ENCODE measurements around the gene CLCN6.
"Not testable (repeated sequence)": the region's sequence is repeated elsewhere in the genome, so short reads cannot be mapped to it uniquely, and the experiment has no call there.

The CLCN6 gene

DNA sequence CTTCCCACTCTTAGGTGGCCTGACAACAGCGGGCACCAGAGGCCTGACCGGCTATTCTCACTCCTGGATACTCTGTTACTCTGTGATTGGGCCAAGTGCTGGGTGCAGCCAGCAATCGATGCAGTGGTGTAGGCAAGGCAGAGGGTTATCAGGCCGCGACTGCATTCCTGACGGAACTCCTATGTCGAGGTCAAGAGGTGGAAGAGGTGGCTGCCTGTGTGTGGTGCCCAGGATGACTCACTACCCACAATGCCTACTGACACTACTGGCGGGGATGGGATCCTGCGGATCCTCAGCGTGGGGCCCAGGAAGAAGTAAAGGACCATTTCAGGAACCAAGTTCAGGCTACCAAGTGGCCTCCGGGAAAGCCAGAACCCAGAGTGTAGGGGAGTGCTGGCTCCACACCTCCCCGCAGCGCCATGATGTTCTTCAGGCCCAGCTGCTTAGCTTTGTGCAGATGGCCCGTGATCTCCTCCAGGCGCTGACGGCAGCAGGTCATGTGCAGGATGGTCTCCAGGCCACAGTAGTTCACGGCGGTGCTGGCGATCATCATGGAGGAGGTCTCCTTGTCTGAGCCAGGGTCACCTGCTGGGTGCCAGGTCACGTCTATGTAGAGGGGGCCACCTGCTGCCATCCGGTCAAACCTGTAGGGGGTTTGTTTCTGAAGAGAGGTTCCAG, 5.1 kb upstream of the CLCN6 start:
- no peaks in the 10 kb centered on the region for H3K36me3 ChIP-seq

DNA sequence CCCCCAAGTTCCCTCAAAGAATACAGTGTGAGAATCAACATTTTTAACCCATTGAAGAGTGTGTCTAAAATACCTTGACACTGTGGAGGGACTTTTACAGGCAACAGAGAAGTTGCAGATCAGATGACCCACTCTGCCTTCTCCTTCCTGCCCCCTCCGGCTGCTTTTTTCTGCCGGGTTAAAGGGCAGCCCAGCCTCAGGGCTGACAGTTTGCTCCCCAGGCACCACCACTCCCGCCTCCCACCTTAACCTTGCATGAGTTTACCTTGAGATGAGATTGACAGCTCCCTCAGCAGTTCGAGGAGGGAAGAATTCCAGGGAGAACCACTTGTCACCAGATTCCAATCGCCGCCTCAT, 3.4 kb upstream of the CLCN6 start:
- Histone ChIP-seq H3K9me3 (no peaks in the 10 kb centered on the region), H3K4me1 (0 out of 2 replicates have a peak, but pooled peaks cover 3% of the 10 kb centered on the region), H3K27me3 (no peaks in the 10 kb centered on the region), H3K4me3 (ENCODE audit: low read depth, low read length) (no peak overlapping the region), H3K36me3 (no peaks in the 10 kb centered on the region)
- TF ChIP-seq, protein P1, sequence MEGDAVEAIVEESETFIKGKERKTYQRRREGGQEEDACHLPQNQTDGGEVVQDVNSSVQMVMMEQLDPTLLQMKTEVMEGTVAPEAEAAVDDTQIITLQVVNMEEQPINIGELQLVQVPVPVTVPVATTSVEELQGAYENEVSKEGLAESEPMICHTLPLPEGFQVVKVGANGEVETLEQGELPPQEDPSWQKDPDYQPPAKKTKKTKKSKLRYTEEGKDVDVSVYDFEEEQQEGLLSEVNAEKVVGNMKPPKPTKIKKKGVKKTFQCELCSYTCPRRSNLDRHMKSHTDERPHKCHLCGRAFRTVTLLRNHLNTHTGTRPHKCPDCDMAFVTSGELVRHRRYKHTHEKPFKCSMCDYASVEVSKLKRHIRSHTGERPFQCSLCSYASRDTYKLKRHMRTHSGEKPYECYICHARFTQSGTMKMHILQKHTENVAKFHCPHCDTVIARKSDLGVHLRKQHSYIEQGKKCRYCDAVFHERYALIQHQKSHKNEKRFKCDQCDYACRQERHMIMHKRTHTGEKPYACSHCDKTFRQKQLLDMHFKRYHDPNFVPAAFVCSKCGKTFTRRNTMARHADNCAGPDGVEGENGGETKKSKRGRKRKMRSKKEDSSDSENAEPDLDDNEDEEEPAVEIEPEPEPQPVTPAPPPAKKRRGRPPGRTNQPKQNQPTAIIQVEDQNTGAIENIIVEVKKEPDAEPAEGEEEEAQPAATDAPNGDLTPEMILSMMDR (IDR thresholded peaks at IDR 0.05; ENCODE audit: low read depth, low read length) = no peak
- no peak for DNase-seq

More for the DNA sequence above, 5.1 kb upstream of the CLCN6 start:
- Histone ChIP-seq H3K4me3 (ENCODE audit: low read depth, low read length) (no peak overlapping the region), H3K27me3 (no peaks in the 10 kb centered on the region), H3K9me3 (no peaks in the 10 kb centered on the region), H3K4me1 (0 out of 2 replicates have a peak, but pooled peaks cover 3% of the 10 kb centered on the region)
- no peak for DNase-seq
- TF ChIP-seq, protein P1 (IDR thresholded peaks at IDR 0.05; ENCODE audit: low read depth, low read length) = no peak

DNA sequence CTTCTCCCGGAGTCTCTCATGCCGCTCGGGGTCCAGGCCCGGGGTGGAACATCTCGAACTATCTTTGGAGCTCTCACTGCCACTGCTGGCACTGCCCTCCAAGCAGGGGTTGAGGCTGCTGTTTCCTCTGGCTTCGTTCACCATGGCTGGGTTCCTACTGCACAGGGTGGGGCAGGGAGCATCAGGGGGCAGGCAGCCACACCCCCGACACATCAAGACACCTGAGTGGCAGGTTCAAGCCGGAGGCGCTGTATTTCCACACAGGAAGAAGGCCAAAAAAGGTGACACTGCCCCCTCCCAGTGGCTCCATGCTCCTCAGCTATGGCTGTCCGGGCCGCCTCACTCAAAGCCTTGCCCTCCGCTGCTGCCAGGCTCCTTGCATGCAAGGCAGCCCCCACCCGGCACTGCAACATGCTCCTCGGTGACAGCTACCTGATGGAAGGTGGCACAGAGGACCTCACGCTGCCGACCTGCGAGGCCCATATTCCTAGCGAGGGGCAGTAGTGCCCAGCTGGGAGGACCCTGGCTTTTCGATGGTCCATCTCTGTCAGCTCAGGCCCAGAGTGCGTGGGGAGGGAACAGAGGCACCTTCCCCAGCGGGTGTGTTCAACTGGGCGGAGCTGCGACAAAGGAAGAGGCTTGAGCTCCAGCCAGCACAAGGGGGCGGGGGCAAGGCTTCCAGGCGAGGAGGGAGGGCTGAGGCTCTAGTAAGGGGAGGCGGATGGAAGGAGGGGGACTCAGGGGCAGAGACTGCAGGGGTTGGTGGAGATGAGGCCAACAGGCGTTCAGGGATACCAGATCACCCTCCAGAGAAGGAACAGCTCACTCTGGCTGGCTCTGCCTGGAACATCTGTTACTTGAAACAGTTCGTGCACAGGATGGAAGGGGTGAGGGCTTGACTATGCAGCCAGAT, 2.8 kb upstream of the CLCN6 start:
- Histone ChIP-seq H3K4me1 (0 out of 2 replicates have a peak, but pooled peaks cover 3% of the 10 kb centered on the region), H3K9me3 (no peaks in the 10 kb centered on the region), H3K36me3 (no peaks in the 10 kb centered on the region), H3K4me3 (ENCODE audit: low read depth, low read length) (no peak overlapping the region), H3K27me3 (no peaks in the 10 kb centered on the region)
- peak; percentile 81 for DNase-seq
- TF ChIP-seq, protein P1 (IDR thresholded peaks at IDR 0.05; ENCODE audit: low read depth, low read length) = no peak

DNA sequence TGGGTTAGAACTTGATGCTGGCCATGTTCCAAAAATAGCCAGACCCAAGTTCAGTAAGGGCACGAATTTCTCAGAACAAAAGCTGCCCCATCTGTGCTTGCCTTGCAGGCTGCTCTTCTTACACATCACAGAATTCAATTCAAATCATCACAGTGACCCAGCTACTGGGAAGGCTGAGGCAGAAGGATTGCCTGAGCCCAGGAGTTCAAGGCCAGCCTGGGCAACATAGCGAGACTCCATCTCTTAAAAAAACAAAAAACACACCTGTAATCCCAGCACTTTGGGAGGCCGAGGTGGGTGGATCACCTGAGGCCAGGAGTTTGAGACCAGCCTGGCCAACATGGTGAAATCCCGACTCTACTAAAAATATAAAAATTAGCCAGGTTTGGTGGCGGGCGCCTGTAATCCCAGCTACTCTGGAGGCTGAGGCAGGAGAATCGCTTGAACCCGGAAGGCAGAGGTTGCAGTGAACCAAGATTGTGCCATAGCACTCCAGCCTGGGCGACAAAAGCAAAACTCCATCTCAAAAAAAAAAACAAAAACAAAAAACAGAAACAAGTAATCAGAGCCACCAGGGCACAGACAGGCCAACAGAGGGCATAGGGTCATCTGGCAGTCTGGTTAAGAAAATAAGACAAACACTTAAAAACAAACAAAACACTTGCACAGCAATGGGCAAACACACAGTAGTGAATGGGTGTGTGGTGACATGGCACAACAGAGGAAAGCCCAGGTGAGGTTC, 1.9 kb upstream of the CLCN6 start:
- not testable (repeated sequence) for H3K27me3 ChIP-seq; H3K4me3 ChIP-seq (ENCODE audit: low read depth, low read length); DNase-seq; H3K9me3 ChIP-seq; H3K36me3 ChIP-seq; H3K4me1 ChIP-seq

DNA sequence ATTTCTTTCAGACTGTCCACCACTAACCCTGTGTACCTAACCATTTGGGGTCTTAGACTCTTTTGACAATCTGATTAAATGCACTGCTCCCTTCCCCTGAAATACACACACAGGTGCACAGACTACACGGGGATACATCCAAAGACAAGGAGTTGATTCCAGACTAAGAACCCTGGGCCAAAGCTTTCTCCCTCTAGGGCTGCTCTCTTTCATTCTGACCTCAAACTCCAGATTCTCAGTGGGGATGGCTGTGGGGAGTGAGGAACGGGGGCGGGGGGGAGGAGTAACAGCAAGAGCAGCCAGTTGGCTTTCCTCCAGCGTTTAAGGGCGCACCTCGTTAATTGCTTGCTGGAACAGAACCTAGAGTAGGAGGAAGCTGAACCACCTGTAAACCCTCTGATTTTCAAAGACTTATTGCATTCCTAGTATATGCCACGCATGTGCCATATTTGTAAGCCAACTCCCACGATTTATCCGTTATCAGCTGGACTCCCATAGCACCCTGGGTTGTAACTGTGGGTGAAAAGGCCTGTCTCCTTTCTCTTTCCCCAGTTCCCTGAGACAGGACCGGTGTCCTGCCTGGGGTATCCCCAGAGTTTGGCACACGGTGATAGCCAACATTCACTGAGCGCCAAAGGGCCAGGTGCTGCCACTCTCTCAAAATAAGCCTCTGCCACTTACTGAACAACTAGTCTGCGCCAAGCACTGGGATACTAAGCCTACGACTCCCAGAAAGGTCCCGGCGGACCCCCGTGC, 1.1 kb upstream of the CLCN6 start:
- Histone ChIP-seq H3K4me1 (0 out of 2 replicates have a peak, but pooled peaks cover 3% of the 10 kb centered on the region), H3K27me3 (no peaks in the 10 kb centered on the region), H3K4me3 (ENCODE audit: low read depth, low read length) (peak overlapping the region; percentile 75), H3K9me3 (no peaks in the 10 kb centered on the region), H3K36me3 (0 out of 2 replicates have a peak, but pooled peaks cover 3% of the 10 kb centered on the region)
- TF ChIP-seq, protein P1 (IDR thresholded peaks at IDR 0.05; ENCODE audit: low read depth, low read length) = no peak
- DNase-seq = no peak
